Measurements from ENCODE around the gene ZNF276. TPM values are rescaled to one million over a fixed set of nuclear protein-coding genes. Genes with fewer than 3 reads are reported as not detected.

The ZNF276 gene
- total RNA-seq, 1 experiment from 2014 or later = 18.6 TPM

DNA sequence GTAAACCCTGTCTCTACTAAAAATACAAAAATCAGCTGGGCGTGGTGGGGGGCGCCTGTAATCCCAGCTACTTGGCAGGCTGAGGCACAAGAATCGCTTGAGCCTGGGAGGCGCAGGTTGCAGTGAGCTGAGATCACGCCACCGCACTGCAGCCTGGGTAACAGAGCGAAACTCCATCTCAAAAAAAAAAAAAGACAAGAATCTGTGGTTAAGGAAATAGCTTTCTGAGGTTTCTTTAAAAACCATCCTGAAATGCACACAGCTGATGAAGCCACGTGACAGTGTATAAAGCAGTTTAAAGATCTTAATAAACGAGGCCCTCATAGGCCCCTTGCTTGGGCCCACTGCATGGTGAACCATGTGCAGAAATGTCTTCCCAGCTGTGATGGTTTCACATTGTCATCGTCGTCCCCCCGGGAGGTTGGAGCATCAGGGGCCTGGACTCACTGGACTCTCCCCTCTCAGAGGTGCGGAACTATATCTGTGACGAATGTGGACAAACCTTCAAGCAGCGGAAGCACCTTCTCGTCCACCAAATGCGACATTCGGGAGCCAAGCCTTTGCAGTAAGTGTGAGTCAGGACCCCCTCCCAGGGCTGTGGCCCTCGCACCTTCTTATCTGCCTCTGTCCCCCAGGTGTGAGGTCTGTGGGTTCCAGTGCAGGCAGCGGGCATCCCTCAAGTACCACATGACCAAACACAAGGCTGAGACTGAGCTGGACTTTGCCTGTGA, 16.2 kb downstream of the ZNF276 start:
- Histone ChIP-seq H2BK20ac (ENCODE audit: low read depth, low read length, poor library complexity, severe bottlenecking) (no peak overlapping the region), H3K14ac (ENCODE audit: insufficient read depth, low read length) (no peak overlapping the region), H3K23me2 (ENCODE audit: insufficient read length, low read depth, low read length, poor library complexity, severe bottlenecking) (no peaks in the 10 kb centered on the region), H2BK12ac (ENCODE audit: insufficient read length, low read depth, low read length) (no peak overlapping the region), H3K9ac (ENCODE audit: extremely low read depth, insufficient read length, low read length) (no peak overlapping the region), H3K79me1 (ENCODE audit: insufficient read depth, low read depth, low read length, poor library complexity, severe bottlenecking) (no peaks in the 10 kb centered on the region), H3K27me3 (ENCODE audit: insufficient read depth, low read length) (no peaks in the 10 kb centered on the region), H2BK120ac (ENCODE audit: low read depth, low read length, poor library complexity, severe bottlenecking) (no peak overlapping the region), H4K8ac (replicated peaks; ENCODE audit: insufficient read length, low read depth, low read length) (no peak overlapping the region), H3K56ac (ENCODE audit: insufficient read length, low read depth, low read length) (no peak overlapping the region), H2AK5ac (ENCODE audit: insufficient read length, low read length) (no peak overlapping the region), H3K9me3 (ENCODE audit: control insufficient read depth, low read depth, low read length) (no peaks in the 10 kb centered on the region), H3K79me2 (ENCODE audit: insufficient read depth, low read length) (no peaks in the 10 kb centered on the region), H4K20me1 (ENCODE audit: control insufficient read depth, insufficient read depth, insufficient read length) (no peaks in the 10 kb centered on the region), H3K4ac (ENCODE audit: low read depth, low read length) (no peak overlapping the region), H2BK15ac (ENCODE audit: low read depth, low read length) (no peak overlapping the region), H2BK5ac (ENCODE audit: insufficient read length, low read length) (no peak overlapping the region), H3K18ac (ENCODE audit: insufficient read length, low read depth, low read length) (no peak overlapping the region), H3K4me2 (ENCODE audit: insufficient read depth, insufficient read length, low read length) (no peak overlapping the region), H4K91ac (ENCODE audit: insufficient read length, low read depth, low read length) (no peak overlapping the region), H4K5ac (ENCODE audit: insufficient read length, low read depth, low read length) (no peak overlapping the region), H2AFZ (ENCODE audit: low read length) (no peak overlapping the region), H3K23ac (ENCODE audit: insufficient read length, low read depth, low read length) (no peak overlapping the region), H3K4me1 (ENCODE audit: insufficient read depth, low read length) (no peaks in the 10 kb centered on the region), H3T11ph (ENCODE audit: low read length) (no peak overlapping the region), H3K27ac (ENCODE audit: insufficient read length, low read depth, low read length) (no peak overlapping the region)
- no peak overlapping the region for H3K4me3 Mint-ChIP-seq
- H3K36me3 Mint-ChIP-seq (ENCODE audit: insufficient read depth in 1 of 3, low read depth in 3 of 3) = peaks cover 58 to 96% (median 89%) of the 10 kb centered on the region in 3 experiments; a peak in 6 of 7 replicates
- H3K9me3 Mint-ChIP-seq = no peaks in the 10 kb centered on the region; a peak in 1 of 5 replicates
- TF ChIP-seq, protein P1, sequence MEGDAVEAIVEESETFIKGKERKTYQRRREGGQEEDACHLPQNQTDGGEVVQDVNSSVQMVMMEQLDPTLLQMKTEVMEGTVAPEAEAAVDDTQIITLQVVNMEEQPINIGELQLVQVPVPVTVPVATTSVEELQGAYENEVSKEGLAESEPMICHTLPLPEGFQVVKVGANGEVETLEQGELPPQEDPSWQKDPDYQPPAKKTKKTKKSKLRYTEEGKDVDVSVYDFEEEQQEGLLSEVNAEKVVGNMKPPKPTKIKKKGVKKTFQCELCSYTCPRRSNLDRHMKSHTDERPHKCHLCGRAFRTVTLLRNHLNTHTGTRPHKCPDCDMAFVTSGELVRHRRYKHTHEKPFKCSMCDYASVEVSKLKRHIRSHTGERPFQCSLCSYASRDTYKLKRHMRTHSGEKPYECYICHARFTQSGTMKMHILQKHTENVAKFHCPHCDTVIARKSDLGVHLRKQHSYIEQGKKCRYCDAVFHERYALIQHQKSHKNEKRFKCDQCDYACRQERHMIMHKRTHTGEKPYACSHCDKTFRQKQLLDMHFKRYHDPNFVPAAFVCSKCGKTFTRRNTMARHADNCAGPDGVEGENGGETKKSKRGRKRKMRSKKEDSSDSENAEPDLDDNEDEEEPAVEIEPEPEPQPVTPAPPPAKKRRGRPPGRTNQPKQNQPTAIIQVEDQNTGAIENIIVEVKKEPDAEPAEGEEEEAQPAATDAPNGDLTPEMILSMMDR (conservative IDR thresholded peaks at IDR 0.05) = no peak
- no peak for DNase-seq
- no peaks in the 10 kb centered on the region for H3K4me1 Mint-ChIP-seq
- no CpG with 5 or more reads among the region's 20 CpGs for WGBS (ENCODE audit: extremely low coverage, insufficient read length, low lambda C conversion rate)
- no peak overlapping the region for H3K27ac Mint-ChIP-seq
- H3K27me3 Mint-ChIP-seq (ENCODE audit: low read depth) = no peaks in the 10 kb centered on the region

Data from H9 (cell line).